Activated CD8-positive, alpha-beta memory T cell treated with anti-CD3 and anti-CD28 coated beads, Interleukin-2, amount 50 U/mL, for 24 hours (primary cell): ENCODE measurements around the gene PTPN14.

ENCODE experiments used
- DNase-seq: peaks from one replicate; pipeline ENCODE4 v3.0.0-alpha.2; 2020; ENCODE audit errors: extremely low read depth

The PTPN14 gene

DNA sequence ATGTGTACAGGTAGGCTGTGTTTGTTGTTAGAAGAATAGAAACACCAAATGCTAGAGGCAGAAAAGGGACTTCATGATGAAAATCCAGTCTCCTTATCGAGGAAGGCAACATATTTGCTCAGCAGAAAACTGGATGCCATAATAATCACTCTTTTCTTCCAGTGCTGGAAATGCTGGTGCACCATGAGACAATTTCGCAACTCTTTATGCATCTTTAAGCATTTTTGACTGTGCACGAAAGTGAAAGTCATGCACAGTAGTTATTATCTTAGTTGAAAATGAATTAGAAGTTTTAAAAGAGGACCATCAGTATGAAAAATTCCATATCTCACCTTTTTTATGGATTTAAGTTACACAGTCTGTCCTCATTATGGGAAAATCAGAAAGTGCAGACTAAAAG lies 241.4 kb downstream of the PTPN14 start:
- DNase-seq: no peak

DNA sequence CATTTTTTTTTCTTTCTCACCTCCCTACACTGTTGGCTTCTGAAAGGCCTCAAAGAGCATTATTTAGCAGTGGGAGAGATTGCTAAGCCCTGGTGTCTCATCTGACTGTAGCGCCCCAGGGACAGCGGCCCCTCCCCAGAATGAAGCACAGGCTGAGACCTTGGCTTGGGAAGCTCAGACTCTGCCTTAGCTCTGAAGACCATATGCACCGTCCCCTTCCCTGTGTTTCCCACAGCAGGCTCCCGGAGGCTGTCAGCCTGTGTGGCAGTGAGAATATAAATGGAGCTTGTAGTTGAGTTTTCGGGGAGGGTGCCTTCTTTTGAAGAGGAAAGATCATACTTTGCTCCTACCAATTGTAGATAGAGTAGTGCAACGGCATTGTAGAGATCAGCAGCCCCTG lies 245.1 kb downstream of the PTPN14 start:
- no peak for DNase-seq

DNA sequence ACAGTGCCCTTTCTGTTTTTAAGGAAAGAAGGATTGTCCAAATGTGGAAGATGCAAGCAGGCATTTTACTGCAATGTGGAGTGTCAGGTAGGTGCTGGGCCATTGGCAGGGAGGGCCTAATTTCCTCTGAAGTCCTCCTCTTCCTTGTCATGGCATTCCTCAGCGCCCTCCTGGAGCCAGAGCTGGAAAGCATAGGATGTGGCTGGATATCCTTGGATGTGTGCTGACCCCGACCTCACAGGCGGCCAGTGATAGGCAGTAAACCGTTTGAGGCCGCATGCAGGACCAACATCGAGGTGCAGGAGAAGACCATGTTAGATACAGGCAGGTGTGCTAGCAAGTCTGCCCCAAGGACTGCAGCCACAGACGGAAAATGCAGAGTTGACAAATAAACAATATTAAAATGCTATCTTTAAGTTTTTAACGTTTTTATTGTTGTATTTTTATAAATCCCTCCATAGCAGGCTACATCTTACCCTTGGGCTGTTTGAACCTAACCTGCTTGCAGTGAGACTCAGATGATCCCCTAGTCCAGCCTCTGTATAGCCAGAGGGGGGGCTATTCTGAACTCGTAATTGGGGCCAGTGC lies 246.1 kb downstream of the PTPN14 start:
- DNase-seq: no peak

DNA sequence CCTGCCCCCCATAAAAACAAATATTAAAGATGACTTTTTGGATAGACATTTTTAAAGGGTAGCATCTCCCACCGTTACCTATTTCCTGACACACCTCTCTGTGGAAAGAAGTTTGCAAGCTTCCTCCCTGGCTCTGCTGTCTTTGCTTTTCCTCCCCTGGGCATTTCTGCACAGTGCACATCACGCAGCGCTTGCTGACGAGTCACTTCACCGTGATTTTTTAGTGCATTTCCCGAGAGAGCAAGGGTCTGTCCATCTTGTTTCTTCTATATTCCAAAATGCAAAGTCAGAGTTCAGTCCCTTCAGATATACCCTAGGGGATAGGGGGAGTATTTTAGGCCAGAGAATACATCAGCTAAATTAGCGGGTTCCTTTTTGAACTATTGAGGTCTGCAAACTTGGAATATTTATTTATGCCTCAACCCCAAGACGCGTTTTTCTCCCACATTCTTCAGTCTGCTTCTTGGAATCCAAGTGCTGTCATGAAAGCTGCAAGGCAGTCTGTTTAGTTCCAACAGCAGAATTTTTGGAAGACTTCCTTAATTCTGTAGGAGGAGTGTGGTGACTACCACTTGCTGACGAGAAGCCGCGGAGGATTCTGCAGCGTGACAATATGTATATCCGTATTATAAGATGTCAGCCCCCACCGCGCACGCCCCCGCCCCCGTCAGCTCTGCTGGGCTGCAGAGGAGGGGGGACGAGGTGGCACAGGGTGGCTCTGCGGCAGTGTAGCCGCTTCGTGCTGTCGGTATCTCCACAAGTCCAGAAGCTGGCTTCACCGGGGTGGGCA lies 248.1 kb downstream of the PTPN14 start:
- no peak for DNase-seq

DNA sequence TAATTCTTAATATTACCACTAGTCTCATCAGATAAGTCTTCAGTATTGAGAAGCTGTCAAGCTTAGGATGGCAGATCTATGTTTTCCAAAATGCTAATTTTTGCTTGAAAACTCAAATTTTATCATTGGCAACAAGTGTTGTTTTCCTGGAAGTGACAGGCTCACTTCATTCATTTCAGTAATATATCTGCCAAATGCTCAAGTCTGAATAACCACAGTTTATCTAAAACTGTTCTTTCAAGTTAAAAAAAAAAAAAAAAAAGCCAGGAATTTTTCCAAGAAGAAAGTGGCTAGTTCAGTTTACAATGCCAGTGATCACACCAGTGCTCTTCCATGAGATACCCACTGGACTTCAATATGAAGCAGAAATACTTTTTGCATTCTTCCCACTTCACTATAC lies 249.9 kb downstream of the PTPN14 start:
- no peak for DNase-seq

DNA sequence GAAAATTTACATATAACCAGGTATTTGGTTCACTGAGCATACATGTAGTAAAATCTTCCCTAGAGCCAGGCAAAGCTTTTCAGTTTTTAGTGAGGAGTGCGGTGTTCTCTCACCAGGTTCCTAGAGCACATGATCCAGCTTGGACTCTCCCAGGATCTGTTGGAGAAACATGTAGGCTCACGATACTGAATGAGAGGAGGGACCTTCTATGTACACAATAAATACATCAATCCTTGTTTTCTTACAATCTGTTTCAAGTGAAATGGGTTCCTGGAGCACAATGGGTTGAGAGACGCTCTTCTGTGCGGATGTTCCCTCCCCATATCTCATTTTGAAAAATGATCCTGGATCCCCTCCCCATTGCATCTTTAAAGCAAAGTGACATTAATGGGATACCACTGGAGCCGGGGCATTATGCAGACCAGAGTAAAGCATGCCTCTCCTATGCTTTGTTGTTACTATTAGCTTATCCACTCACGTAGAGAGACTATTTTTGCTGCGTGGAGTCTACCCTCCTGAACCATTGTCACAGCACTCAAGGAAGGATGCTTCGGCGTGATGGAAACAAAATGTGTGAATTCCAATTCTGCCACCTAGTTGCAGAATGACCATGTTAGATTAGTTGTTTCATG lies 251.1 kb downstream of the PTPN14 start:
- DNase-seq: no peak
